Activated gamma-delta T cell treated with Interleukin-2 at 50 U/mL for 16 hours (primary cell): ENCODE results near the gene SRSF2.
"Not testable (repeated sequence)": the region's sequence is repeated elsewhere in the genome, so short reads cannot be mapped to it uniquely, and the experiment has no call there.

Experiments
- DNase-seq: peaks from one replicate; pipeline ENCODE4 v3.0.0-alpha.2; 2020

Gene SRSF2

GRCh38 chr17:76737082-76737675, at the start of gene SRSF2:
Gene SRSF2 (minus strand): TSS chr17:76737331. CDS start chr17:76737160, 171 bp downstream.
- DNase-seq = peak; percentile 97

- no peak for DNase-seq
Observed at GRCh38 chr17:76784926-76785325, 47.8 kb upstream of the SRSF2 start.

GRCh38 chr17:76783146-76783545, 46.0 kb upstream of the SRSF2 start:
- no peak for DNase-seq

- no peak for DNase-seq
Observed at GRCh38 chr17:76781056-76781982, 44.2 kb upstream of the SRSF2 start.

- no peak for DNase-seq
Observed at GRCh38 chr17:76775021-76775600, 38.0 kb upstream of the SRSF2 start.

GRCh38 chr17:76772842-76773525, 35.9 kb upstream of the SRSF2 start:
- peak; percentile 36 for DNase-seq

- no peak for DNase-seq
Observed at GRCh38 chr17:76758570-76758969, 21.4 kb upstream of the SRSF2 start.

- DNase-seq = no peak
Observed at GRCh38 chr17:76757256-76757655, 20.1 kb upstream of the SRSF2 start.

GRCh38 chr17:76755285-76755684, 18.2 kb upstream of the SRSF2 start:
- no peak for DNase-seq

- no peak for DNase-seq
Observed at GRCh38 chr17:76753061-76753961, 16.2 kb upstream of the SRSF2 start.

GRCh38 chr17:76752006-76752405, 14.9 kb upstream of the SRSF2 start:
- DNase-seq = no peak

GRCh38 chr17:76751416-76751993, 14.4 kb upstream of the SRSF2 start:
- no peak for DNase-seq

GRCh38 chr17:76748657-76749056, 11.5 kb upstream of the SRSF2 start:
- no peak for DNase-seq

GRCh38 chr17:76747716-76748363, 10.7 kb upstream of the SRSF2 start:
- no peak for DNase-seq

- not testable (repeated sequence) for DNase-seq
Observed at GRCh38 chr17:76745785-76746184, 8.7 kb upstream of the SRSF2 start.

- no peak for DNase-seq
Observed at GRCh38 chr17:76744747-76745146, 7.6 kb upstream of the SRSF2 start.

- no peak for DNase-seq
Observed at GRCh38 chr17:76742958-76743357, 5.8 kb upstream of the SRSF2 start.

GRCh38 chr17:76740329-76741118, 3.4 kb upstream of the SRSF2 start:
- DNase-seq = no peak

GRCh38 chr17:76739568-76740115, 2.5 kb upstream of the SRSF2 start:
- DNase-seq = not testable (repeated sequence)

GRCh38 chr17:76738468-76738850, 1.3 kb upstream of the SRSF2 start:
- no peak for DNase-seq
